NCI-H146 treated with DMSO at 0.1 percent for 48 hours (cell line): ENCODE data around the gene ARID3C.

Experiments used
- DNase-seq: peaks from one replicate; lab custom pipeline; 2025; ENCODE audit not compliant: unreplicated experiment; lab: John Stamatoyannopoulos, UW

Gene ARID3C

DNA sequence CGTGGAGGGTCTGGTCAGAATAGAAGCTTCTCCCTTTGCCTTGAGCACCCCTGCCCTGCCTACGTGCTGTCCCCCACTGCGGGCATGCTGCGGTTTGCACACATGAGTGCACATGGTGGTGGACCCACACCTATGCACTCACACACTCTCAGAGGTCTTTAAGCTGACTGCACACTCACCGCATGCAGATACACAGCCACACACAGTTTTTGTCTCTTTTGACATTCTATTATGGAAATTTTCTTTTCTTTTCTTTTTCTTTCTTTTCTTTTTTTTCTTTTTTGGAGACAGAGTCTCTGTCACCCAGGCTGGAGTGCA is 584 bp upstream of the ARID3C start:
- no peak for DNase-seq

DNA sequence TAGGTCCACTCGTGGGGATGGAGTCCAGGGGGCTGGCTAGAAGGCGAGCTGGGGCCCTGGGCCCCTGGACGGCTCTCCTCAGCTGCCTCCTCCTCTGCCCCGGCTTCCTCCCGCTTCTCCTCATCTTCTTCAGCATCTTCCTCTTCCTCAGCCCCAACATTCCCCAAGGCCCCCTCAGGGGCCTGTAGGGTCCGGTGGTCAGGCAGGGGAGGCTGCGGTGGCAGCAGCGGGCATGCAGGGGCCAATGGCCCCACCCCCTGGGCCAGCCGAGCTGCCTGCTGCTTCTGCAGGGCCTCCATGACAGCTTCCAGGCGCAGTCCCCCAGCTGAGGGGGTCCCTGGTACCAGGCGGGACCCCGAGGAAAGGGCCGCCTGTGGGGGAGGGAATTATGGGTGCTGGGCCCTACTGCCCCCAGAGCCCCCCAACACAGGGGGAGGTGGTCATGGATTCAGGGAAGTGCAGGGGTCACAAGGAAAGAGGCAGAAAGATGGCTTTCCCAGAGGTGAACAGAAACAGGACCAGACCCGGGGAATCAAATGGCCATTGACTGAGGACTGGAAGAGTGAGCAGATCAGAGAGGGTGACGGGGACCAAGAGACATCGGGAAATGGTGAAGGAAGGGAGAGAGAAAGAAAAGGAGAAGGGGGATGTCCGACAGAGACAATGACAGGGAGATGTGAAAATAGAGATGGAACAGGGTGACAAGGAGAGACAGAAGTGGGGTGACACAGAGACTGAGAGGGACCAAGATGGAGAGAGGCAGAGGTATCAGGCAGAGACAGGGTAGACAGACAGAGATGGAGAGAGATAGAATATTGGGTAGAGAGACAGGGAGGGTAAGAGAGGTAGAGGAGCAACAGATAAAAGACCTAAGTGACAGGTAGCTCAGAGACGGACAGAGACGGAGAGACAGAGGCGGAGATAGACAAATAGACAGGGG is 880 bp downstream of the ARID3C start:
- no peak for DNase-seq

DNA sequence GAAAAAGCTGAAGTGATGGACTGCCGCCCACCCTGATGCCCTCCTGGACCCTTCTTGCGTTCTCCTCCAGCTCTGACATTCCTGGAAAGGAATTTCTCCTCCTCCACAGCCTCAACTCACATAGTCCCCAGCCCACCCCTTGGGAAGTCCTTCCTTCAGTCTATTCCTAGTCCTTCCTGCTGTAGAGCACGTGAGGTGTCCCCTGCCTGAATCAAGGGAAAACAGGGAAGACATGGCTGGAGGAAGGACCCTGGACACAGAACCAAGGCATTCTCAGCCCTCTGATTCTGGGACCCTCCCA is 3.7 kb downstream of the ARID3C start:
- no peak for DNase-seq

DNA sequence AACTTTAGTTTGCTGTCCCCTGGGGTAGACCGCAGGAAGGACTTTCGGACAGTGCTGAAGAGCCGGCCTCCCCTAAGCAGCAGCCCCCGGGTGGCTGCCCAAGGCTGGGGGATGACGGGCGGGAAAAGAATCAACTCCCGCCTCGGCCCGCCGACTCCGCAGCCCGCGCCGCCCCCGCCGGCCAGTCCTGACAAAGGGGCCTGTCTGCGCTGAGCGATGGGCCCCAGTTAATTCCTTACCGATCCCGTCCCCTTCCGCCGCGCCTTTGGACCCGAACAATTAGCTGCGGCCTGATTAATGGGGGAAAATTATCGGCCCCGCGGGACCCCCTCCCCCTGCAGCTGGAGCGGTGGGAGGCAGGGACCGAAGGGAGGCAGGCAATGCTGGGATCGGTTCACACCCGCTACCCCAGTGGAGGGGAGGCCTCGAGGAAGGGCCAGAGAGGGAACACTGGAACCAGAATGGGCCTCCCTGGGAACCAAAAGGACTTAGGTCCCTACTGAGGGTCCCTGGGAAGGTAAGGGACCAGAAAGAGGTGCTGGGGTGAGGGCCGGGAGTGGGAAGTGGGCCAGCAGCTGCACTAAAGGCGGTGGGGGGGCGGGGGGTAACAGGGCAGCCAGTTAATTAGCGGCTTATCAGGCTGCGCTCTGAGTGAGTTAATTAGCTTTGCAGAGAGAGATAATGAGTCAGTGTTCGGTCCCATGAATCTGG is 4.2 kb downstream of the ARID3C start:
- no peak for DNase-seq

DNA sequence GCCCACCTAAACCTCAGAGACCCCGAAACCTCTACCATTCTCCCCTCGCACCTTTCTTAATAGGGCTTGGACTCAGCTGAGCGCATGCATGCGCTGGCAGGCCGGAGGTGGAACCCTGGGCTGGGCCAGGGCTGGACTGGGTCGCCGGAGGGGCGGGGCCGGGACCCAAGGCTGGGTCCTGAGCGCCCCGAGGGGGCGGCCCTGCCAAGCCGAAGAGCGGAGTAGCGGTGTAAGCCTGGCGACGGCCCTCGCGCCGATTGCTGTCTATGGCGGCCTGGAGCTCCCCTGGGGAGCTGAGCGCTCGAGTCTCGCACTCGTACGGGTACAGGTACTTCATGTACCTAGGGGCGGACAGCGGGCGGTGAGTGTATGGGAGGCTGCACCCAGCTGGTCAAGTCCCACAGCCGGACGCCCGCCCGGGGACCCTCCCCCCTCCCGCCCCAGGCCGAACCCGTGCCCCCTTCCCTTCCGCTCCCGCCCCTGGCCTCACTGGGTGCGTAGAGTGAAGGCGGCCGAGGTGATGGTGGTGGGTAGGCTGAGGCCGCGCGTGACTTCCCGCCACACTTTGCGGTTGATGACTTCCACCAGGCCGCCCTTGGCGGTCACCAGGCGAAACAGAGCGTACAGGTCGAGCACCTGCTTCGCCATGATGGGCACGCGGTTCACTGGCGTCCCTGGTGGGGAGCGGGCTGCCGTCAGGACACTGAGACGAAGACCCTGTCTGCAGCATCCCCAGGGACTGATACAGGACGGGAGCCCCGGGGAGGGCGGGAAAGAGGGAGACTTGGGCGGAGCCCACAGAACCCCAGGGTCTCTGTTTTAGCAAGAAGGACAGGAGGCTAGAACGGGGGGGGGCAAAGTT is 5.3 kb downstream of the ARID3C start:
- DNase-seq: no peak

DNA sequence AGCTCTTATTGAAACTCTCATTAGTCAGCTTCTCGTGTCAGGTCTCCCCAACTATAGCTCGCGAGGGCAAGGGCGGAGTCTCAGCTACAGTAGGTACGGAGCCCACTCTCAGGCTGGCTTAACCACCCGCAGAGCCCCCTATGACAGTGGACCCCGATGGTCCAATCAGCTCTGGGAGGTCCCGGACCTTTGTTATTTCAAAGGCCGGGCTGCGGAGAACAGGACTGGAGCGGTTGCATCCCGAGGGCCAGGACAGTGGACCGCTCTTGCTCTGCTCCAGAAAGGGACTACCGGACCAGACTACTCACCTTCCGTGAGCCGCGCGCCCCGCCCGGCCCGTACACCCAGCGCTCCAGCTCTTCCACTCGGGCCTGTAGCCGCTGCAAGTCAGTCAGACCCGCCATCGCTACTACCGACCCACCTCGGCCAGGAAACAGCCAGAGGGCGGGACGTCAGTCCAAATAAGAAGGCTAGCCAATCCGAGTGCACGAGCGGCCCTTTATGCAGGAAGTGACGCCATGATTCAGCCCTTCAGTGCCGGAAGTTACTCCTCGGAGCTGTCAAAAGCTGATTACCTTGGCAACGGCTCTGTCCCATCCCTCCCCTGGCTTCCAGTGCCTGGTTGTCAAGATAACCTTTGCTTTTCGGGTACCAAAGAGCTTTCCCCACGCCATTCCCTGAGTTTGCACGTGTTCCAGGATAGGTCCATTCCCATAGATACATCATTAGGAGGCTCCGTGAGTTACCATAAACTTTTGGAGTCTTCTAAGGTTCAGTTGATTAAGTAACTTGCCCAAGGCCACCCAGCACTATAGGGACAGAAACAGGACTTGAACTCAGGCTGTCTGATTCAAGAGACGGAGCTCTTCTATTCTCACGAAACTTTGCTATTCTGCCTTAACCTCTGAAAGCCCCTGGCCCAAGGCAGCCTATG is 8.5 kb downstream of the ARID3C start, which contains the start of gene DCTN3:
DCTN3 (minus strand) TSS at position 435 of the 934 bp plus-strand sequence; CDS start at position 404, 31 bp downstream.
- peak; percentile 97 for DNase-seq

DNA sequence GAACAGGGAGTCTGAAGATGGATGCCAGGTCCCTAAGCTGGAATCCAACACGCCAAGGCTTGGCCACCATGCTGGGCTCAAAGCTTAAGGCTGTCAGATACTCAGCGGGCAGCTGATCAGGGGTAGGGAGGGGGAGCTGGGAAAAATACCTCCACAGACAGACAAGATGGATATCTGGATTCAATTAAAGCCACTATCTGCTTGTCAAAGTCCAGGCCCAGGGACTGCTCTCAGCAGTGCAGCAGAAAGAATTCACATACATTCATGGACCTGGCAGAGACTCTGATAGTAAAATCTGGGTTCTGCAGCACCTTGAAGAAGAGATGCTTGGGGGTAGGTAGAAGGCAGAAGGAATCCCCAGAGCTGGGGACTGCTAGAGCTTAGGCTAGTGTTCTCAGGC is 13.7 kb downstream of the ARID3C start:
- no peak for DNase-seq

DNA sequence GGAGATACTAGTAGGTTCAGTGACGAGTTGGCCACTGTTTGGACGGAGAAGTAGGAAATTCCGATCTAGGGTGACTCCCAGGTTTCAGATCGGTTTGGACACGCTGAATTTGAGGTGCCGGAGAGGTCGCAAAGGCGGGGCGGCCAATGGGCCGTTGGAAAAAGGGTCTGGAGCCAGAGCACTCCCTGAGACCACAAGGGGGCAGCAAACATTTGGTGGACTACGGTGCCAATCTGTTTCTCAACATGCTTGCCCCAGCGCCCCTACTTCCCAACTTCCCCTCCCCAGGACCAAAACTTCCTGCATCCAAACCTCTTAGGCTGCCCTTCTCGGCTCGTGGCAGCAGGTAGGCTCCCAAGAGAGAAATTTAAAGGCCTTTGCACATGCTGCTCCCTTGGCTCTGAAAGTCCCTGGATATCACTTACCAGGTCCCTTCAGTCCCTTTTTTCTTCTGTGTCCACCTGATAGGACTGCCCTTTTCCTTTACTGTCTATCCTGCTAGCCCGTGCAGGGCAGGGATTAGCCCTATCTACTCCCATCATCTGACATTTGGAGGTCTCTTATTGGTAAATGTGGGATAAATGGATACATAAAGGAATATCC is 16.0 kb downstream of the ARID3C start:
- peak; percentile 70 for DNase-seq

DNA sequence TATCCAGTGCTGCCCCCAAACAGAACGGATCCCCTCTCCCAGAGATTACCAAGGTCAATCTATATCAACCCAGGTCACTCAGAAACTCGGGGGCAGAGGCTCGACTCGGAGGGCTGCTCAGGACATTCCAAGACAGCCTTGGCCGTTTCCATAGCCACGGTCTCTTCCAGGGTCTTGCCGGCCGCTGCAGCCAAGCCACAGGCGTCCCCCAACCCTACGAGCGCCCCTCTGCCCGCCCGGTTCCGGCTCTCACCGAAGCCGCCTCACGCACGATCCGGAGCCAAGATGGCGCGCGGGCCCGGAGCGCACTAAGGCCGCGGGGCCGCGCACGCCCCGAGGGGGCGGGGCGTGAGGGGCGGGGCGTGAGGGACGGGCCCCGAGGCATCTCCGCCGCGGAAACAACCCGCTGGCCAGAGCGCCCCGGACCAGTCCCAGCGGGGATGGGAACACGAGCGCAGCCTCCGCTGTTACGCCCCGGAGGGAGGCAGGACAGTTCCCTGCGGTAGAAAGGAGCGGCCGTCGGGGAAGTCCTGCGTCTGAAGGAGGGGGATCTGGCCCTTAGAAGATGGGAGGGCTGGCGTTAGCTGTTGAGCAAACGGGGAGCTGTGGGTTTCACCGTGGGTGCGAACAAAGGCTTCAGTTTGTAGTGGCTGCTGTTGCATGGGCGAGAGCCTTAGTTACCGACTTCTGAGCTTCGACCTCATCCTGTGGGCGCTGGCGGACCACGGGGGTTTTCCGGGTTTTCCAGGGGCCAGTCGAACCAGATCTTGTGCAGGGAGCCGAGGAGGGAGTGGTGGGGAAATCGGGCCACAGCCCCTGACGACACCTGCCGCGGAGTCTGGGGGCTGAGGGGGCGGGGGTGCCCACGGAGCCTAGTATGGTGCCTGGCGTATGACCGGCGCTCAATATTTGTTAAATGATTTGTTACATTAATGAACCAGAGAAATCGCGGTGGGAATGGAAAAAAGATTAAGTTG is 16.8 kb downstream of the ARID3C start, which contains the start of gene RPP25L:
RPP25L (minus strand) TSS at position 287 of the 977 bp plus-strand sequence. CDS start 801 bp downstream, outside the sequence.
- peak; percentile 42 for DNase-seq

DNA sequence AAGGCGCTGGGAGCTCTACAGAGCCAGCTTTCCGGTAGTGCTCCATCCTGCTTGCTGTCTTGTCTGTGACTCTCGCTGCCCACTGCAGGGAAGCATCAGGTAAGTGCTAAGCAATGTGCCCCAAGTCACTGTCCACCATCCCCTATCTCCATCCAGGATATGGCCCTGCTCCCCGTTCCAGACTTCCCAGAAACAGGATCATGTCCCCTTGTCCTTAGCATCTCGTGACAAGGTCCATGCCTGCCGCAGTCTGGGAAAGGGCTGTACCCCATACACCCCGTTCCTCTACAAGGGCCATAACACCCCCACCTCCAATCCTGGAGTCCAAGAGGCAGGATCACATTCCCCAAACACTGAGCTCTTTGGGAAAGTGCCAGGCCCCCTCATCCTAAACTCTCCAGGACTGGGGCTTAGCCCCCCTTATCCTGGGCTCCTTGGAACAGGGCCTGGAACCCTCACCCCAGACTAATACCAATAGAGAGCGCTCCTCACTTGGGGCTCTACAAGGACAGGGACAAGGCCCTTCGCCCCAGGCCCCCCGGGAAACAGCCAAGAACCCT is 17.5 kb downstream of the ARID3C start:
- no peak for DNase-seq

DNA sequence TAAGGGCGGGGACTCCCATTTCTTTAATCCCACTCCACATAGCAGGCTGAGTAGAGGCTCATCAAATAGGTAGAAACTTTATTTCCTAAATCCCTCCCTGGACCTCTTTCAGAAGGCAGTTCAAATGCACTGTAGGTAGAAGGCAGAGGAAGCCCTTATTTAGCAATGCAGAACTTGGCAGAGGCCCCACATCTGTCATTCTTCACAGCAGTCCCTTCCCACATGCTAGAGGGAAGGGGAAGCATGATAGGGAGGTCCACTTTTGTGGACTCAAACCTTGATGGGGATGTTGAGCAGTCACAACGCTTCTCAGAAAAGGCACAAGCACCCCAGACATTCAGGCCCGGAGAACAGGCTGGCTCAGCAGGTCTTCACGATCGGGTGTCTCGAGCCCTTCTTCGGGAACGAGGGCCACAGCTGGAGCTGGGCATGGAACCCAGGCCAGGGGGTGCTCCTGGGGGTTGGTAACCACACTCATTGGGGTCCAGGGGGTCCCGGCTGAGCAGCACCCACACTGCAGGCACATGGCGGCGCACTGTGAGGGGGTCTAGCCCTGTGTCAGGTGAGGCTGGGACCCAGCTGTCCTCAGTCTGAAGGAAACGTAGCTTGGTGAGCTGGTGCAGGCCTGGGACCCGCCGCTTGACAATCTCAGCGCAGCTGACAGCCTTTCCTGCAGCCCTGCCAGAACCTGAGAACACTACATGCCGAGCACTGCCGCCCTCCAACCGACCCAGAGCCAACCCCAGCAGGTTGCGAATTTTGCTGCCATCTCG is 18.2 kb downstream of the ARID3C start:
- DNase-seq: no peak

DNA sequence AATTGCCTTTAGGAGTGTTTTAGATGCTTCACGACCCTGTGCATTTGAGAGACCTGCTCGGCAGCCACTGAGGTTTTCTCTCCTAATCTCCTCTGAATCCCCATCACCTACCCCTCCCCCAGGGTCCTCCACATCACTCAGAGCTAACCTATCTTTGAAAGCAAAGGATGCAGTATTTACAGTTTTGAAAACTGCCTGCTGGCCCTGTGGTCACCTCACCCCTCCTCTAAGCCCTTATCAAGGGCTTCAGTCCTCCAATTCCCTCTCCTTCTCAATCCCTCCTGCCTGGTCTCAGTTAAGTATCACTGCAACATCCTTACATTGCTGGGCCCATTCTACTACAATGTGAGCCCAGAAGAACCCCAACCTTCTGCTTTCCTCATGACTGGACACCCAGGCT is 21.5 kb downstream of the ARID3C start:
- DNase-seq: no peak

DNA sequence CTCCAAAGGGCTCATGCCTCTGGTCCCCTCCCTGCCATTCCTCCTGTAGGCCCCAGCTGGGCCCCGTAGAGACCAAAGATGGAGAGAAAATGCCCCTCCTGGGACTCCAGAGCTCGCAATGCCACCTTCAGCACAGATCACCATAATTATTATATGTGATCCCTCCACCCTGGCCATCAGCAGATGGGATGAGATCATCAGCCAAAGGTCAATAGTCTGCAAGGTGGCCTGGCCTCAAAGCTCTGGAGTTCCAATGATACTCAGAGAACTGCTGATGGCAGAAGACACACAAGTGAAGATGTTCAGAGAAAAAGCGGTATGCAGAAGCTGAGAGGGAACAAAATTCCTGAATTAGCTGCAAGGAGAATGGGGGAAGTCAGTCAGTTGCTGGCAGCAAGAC is 22.0 kb downstream of the ARID3C start:
- DNase-seq: peak; percentile 25

DNA sequence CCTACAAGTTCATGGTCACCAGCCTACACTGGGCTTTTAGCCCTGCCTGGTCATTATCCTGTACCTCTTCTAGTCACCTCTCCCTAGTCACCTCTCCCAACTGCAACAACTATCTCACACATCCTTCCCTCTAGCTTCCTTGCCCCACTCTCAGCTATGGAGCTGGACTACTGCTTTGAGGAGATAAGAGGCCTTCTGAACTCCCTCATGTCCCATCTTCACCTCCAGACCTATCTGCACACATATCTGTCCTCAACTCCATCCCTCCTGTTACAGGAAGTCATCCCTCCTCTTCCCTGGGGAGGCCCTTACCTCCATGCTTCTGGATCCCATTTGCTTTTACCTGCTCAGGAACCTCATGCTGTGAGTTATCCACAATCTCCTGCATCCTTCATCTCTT is 22.7 kb downstream of the ARID3C start:
- no peak for DNase-seq

DNA sequence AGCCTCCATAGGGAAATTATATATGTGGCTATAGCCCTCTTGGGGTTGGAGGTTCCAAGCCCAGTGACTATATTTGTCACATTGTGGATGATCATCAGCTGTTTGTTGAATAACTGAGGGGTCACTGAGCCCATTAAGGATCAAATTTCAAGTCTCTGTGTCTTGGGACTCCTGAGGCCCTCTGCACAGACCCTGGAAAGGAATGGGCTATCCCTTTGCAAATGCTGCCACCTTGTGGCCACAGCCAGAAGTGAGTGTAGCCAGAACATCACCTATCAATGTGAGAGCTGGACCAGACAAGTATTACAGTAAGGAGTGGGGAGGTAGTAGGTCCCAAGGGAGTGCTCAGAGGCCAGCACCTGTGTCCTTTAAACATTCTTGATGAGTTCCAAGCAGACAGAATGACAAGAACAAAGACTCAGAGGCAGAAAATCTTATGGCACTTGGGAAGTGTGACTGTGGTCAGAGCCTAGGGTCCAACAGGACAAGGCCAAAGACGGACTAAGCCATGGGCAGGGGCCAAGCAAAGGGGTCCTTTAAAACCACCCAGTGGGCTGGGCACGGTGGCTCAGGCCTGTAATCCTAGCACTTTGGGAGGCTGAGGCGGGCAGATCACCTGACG is 25.1 kb downstream of the ARID3C start:
- DNase-seq: peak; percentile 56

DNA sequence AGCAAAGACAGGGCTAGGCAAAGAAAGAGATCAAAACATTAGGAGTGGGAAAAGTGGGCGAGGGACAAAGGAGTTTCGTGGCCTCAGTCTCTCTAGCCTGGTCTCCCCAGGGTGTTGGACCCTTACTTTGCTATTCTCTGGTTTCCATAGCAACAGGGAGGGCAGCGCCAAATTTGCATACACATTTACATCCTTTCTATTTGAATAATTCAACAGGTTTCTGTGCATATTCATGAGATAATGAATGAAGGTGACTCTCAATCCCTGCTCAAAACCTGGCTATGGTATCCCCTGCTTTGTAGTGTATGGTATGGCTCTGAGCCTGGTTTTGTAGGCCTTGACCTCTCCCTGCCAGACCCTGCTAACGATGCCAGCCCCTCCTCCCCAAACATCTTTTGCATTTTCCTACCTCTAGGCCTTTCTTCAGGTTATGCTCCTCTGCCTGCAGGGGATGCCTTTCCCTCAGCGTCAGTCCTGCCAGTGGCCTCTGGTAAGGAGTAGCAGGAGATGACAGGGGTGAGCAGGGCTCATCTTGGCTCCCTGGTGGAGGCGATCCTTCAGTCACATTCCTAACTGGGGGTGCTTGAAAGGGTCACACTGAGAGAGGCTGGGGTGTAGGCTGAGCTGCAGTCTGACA is 26.8 kb downstream of the ARID3C start:
- DNase-seq: no peak

DNA sequence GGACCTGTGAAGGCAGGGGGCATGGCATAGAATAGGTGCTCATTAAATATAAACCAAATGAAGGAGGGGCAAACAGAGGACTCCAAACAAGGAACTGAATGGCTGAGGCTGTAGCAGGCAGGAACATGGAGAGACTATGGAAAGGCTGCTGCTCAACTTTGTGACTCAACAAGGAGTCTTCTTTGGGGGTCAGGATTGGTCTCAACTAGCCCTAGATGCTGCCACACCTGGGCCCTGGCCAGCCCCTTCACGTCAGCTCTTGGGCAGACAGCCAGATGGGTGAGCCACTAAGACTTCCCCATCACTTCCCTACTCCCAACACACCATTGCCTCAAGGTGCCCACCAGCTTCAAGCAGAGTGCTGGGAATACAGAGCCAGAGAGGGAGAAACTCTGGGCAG is 28.0 kb downstream of the ARID3C start:
- DNase-seq: no peak
